GM21390 (cell line): ENCODE data around the gene MAN1C1.

Experiments used
- ATAC-seq: cut with Tn5 transposase; IDR thresholded peaks from one replicate; pipeline ENCODE4 v1.9.1; 2021; ENCODE audit not compliant: unreplicated experiment

Gene MAN1C1

GRCh38 chr1:25774206-25774803 is 157.7 kb downstream of the MAN1C1 start:
- no peak for ATAC-seq

- ATAC-seq = no peak
Measured at GRCh38 chr1:25774921-25775771, 158.6 kb downstream of the MAN1C1 start.

- no peak for ATAC-seq
Measured at GRCh38 chr1:25779388-25779787, 162.8 kb downstream of the MAN1C1 start.

- ATAC-seq = no peak
Measured at GRCh38 chr1:25779894-25780293, 163.3 kb downstream of the MAN1C1 start.

GRCh38 chr1:25780318-25781129 is 163.9 kb downstream of the MAN1C1 start:
- no peak for ATAC-seq

- ATAC-seq = no peak
Measured at GRCh38 chr1:25781130-25781433, 164.5 kb downstream of the MAN1C1 start.

- no peak for ATAC-seq
Measured at GRCh38 chr1:25782608-25783201, 166.1 kb downstream of the MAN1C1 start.

- ATAC-seq = no peak
Measured at GRCh38 chr1:25784575-25785051, 168.0 kb downstream of the MAN1C1 start.

- ATAC-seq = no peak
Measured at GRCh38 chr1:25785333-25786067, 168.9 kb downstream of the MAN1C1 start.

GRCh38 chr1:25786887-25787759 is 170.5 kb downstream of the MAN1C1 start:
- ATAC-seq = no peak

- ATAC-seq = no peak
Measured at GRCh38 chr1:25787760-25788166, 171.2 kb downstream of the MAN1C1 start.

GRCh38 chr1:25790472-25790871 is 173.9 kb downstream of the MAN1C1 start:
- no peak for ATAC-seq

- no peak for ATAC-seq
Measured at GRCh38 chr1:25792115-25792514, 175.5 kb downstream of the MAN1C1 start.

GRCh38 chr1:25793585-25794170 is 177.1 kb downstream of the MAN1C1 start:
- ATAC-seq = no peak

GRCh38 chr1:25794325-25794724 is 177.7 kb downstream of the MAN1C1 start:
- no peak for ATAC-seq

GRCh38 chr1:25795211-25795610 is 178.6 kb downstream of the MAN1C1 start:
- ATAC-seq = no peak

- ATAC-seq = no peak
Measured at GRCh38 chr1:25795946-25796810, 179.6 kb downstream of the MAN1C1 start.

- ATAC-seq = no peak
Measured at GRCh38 chr1:25796811-25797458, 180.3 kb downstream of the MAN1C1 start.
